K562 (cell line): ENCODE results near the gene HLA-DOA. TPM values are rescaled to one million over a fixed set of nuclear protein-coding genes. Genes with fewer than 3 reads are reported as not detected.
A peak's percentile ranks its signal among the peaks of the same experiment; 100 is the strongest.

Experiments
- ARID2 ChIP-seq: fragments of 450-650 bp; IDR thresholded peaks from 2 replicates; pipeline ENCODE4 v1.6.1; 2017; ENCODE audit warnings: antibody characterized with exemption, mild to moderate bottlenecking
- ATF7 ChIP-seq: fragments of 450-650 bp; IDR thresholded peaks from 2 replicates; pipeline ENCODE4 v1.7.1; 2014; ENCODE audit warnings: mild to moderate bottlenecking, moderate library complexity
- ERF ChIP-seq: fragments of 450-650 bp; formaldehyde crosslinking; IDR thresholded peaks from 2 replicates; pipeline ENCODE4 v1.4.0; 2020; ENCODE audit warnings: mild to moderate bottlenecking, mixed read lengths
- ETS2 ChIP-seq: IDR thresholded peaks from 2 replicates; pipeline ENCODE4 v1.6.1; 2016; ENCODE audit warnings: borderline replicate concordance, missing genetic modification characterization, mild to moderate bottlenecking, moderate library complexity, missing compliant biosample characterization; ENCODE audit not compliant: poor library complexity, severe bottlenecking
- HDAC6 ChIP-seq: IDR thresholded peaks from 2 replicates; pipeline ENCODE4 v1.6.1; 2012; ENCODE audit warnings: low read depth, mild to moderate bottlenecking, control low read depth, inconsistent platforms, low read length, moderate library complexity
- MAFK ChIP-seq: IDR thresholded peaks from 2 replicates; pipeline ENCODE4 v1.6.1; 2011; ENCODE audit warnings: low read length, improper control_type of control experiment
- NRF1 ChIP-seq, 2 experiments: fragments of 450-650 bp; IDR thresholded peaks in 1 of 2; conservative IDR thresholded peaks in 1 of 2; 2 replicates each; pipeline ENCODE4 v1.6.1; 2014; ENCODE audit warnings: mild to moderate bottlenecking in 2 of 2
- PURB ChIP-seq: sonication (generic); formaldehyde crosslinking; IDR thresholded peaks from 2 replicates; pipeline ENCODE4 v1.9.0; 2021; ENCODE audit warnings: low read depth, mild to moderate bottlenecking, missing genetic modification reagents
- SIN3A ChIP-seq, 2 experiments: fragments of 150-350 bp in 1 of 2; IDR thresholded peaks; 2 replicates each; pipeline ENCODE4 v1.6.1; 2011 to 2016; ENCODE audit warnings: borderline replicate concordance in 2 of 2, low read depth in 2 of 2, low read length in 2 of 2, mild to moderate bottlenecking in 2 of 2, moderate library complexity in 2 of 2; ENCODE audit not compliant: control insufficient read depth in 1 of 2
- SOX6 ChIP-seq: fragments of 450-650 bp; IDR thresholded peaks from 2 replicates; pipeline ENCODE4 v1.6.1; 2014; ENCODE audit warnings: mild to moderate bottlenecking
- STAG1 ChIP-seq: sonication (generic); formaldehyde crosslinking; IDR thresholded peaks from 2 replicates; pipeline ENCODE4 v1.5.0; 2020; ENCODE audit warnings: missing genetic modification reagents, borderline replicate concordance
- STAT5A ChIP-seq: IDR thresholded peaks from 2 replicates; pipeline ENCODE4 v1.6.1; 2012; ENCODE audit warnings: low read length, inconsistent platforms, borderline replicate concordance
- YY1 ChIP-seq, 3 experiments: IDR thresholded peaks; 2 replicates each; pipeline ENCODE4 v1.6.1; 2011; ENCODE audit warnings: low read length in 2 of 3, mild to moderate bottlenecking in 2 of 3, moderate library complexity in 2 of 3, borderline replicate concordance in 1 of 3, control low read depth in 1 of 3, low read depth in 1 of 3; ENCODE audit not compliant: insufficient read depth in 3 of 3, insufficient replicate concordance in 2 of 3, control insufficient read depth in 1 of 3, insufficient read length in 1 of 3; ENCODE audit errors: extremely low read depth in 1 of 3
- ZNF121 ChIP-seq: sonication (generic); formaldehyde crosslinking; conservative IDR thresholded peaks from 2 replicates; pipeline ENCODE4 v1.8.0; 2022; ENCODE audit warnings: missing genetic modification reagents
- ZNF778 ChIP-seq: fragments of 450-650 bp; formaldehyde crosslinking; IDR thresholded peaks from 2 replicates; pipeline ENCODE4 v1.4.0; 2020; ENCODE audit warnings: mild to moderate bottlenecking, moderate library complexity
- polyA plus RNA-seq, 8 experiments: library from polyadenylated mRNA; depleted of rRNA in 4 of 8; stranded (reverse) in 5 of 8; unstranded in 3 of 8; fragments of >200 nt; fragmentation: Nextera tagmentation in 2 of 8; fragmentation: Illumina TruSeq in 1 of 8; extraction: Ambion mirVana in 2 of 8; extraction: Trizol in 1 of 8; gene quantifications; 2 replicates each; pipeline versions ENCODE4 v1.2.1 to v1.2.3, GENCODE V29; 2011 to 2014; ENCODE audit warnings: inconsistent platforms in 1 of 8, missing spikeins in 1 of 8
- total RNA-seq, 7 experiments: library from RNA; depleted of rRNA in 6 of 7; stranded (reverse); fragments of >200 nt in 6 of 7; fragmentation: Illumina TruSeq in 2 of 7; extraction: Trizol in 2 of 7; gene quantifications; 2 replicates each; pipeline versions ENCODE4 v1.2.1 to v1.2.3, GENCODE V29; 2011 to 2021; ENCODE audit warnings: low replicate concordance in 1 of 7
- TF ChIP-seq, protein P1 (sequence below): sonication (generic); formaldehyde crosslinking; IDR thresholded peaks from 2 replicates; pipeline ENCODE4 v1.8.0; 2022; ENCODE audit warnings: mild to moderate bottlenecking, missing genetic modification reagents
- TF ChIP-seq, protein P2 (sequence below): fragments of 450-650 bp; IDR thresholded peaks from 2 replicates; pipeline ENCODE4 v1.6.1; 2017; ENCODE audit warnings: mild to moderate bottlenecking, moderate library complexity
- TF ChIP-seq, protein P3 (sequence below): fragments of 250-450 bp; sonication (Bioruptor Pico); IDR thresholded peaks from 2 replicates; pipeline ENCODE4 v1.6.1; 2021; ENCODE audit warnings: mild to moderate bottlenecking
- TF ChIP-seq, protein P4 (sequence below): fragments of 450-650 bp; conservative IDR thresholded peaks from 2 replicates; pipeline ENCODE4 v1.6.1; 2016; ENCODE audit warnings: missing genetic modification characterization, low read depth, mild to moderate bottlenecking, missing compliant biosample characterization, moderate library complexity
- TF ChIP-seq, protein P5 (sequence below), 2 experiments: IDR thresholded peaks; 2 replicates each; pipeline ENCODE4 v1.6.1; 2012; ENCODE audit warnings: improper control_type of control experiment in 2 of 2, low read depth in 2 of 2, low read length in 2 of 2, borderline replicate concordance in 1 of 2

Gene HLA-DOA
- total and polyA plus RNA-seq, 9 of the 15 experiments (the other 6 are each of a cell fraction or from before 2014, with no cell fraction given) = 0.07 TPM; not detected in 8

DNA sequence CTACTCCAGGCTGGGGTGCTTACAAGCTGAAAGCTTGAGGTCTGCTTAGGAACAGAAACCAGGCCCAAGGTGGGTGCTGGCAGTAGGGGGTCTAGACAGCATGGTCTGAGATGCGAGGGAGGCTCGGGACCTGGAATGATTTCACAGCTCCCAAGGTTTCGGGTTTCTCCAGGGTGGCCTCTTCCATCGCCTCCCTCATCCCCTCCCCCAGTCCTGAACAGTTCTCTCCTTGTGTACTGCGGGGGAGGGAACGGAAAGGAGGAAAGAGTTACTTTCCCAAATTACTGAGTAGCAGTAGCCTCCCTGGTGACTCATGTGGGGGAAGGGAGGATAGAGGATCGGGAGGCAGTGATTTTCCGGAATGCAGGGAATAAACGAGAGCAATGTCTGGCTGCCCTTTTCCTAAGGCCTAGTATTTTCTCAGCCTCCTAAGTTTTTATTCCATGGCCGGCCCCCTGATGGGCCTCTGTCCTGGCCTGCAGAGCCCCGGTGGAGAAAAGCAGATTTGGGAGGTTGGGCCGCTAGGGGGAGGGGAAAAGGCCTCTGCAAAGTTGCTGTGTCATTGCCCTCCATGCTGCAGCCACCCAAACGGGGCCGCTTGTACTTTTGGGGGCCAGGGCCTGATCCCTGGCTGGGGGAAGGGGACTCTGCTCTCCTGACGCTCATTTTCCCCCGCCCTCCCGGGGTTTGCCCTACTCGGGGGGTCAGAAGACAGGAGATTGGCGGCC lies 39.5 kb downstream of the HLA-DOA start (continued):
- TF ChIP-seq ERF (no peak), NRF1 (conservative IDR thresholded peaks at IDR 0.05 in 1 of 2, IDR thresholded peaks at IDR 0.05 in 1 of 2) (no peak; a peak in 2 of 4 replicates), SOX6 (peak; percentile 75), SIN3A (IDR thresholded peaks at IDR 0.05; ENCODE audit: borderline replicate concordance in 2 of 2, control insufficient read depth in 1 of 2, low read depth in 2 of 2, low read length in 2 of 2) (no peak; a peak in 1 of 4 replicates), HDAC6 (no peak), STAG1 (CRISPR knock-in tag) (no peak), ATF7 (peak; percentile 74), ZNF778 (CRISPR knock-in tag) (no peak), ZNF121 (CRISPR knock-in tag) (no peak), ETS2 (no peak), YY1 (IDR thresholded peaks at IDR 0.05; ENCODE audit: borderline replicate concordance in 1 of 3, control insufficient read depth in 1 of 3, extremely low read depth in 1 of 3, insufficient read depth in 3 of 3, insufficient read length in 1 of 3, insufficient replicate concordance in 2 of 3, low read depth in 1 of 3, low read length in 2 of 3) (peak; percentile 82 to 96 (median 89)), STAT5A (no peak; the same call in 1 of the 2 replicates), ARID2 (no peak), MAFK (peak; percentile 93), PURB (CRISPR knock-in tag) (no peak)
- TF ChIP-seq, protein P1, sequence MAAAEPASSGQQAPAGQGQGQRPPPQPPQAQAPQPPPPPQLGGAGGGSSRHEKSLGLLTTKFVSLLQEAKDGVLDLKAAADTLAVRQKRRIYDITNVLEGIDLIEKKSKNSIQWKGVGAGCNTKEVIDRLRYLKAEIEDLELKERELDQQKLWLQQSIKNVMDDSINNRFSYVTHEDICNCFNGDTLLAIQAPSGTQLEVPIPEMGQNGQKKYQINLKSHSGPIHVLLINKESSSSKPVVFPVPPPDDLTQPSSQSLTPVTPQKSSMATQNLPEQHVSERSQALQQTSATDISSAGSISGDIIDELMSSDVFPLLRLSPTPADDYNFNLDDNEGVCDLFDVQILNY (CRISPR knock-in tag) = peak; percentile 57; the same call in 1 of the 2 replicates
- TF ChIP-seq, protein P2, sequence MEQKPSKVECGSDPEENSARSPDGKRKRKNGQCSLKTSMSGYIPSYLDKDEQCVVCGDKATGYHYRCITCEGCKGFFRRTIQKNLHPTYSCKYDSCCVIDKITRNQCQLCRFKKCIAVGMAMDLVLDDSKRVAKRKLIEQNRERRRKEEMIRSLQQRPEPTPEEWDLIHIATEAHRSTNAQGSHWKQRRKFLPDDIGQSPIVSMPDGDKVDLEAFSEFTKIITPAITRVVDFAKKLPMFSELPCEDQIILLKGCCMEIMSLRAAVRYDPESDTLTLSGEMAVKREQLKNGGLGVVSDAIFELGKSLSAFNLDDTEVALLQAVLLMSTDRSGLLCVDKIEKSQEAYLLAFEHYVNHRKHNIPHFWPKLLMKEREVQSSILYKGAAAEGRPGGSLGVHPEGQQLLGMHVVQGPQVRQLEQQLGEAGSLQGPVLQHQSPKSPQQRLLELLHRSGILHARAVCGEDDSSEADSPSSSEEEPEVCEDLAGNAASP = no peak
- TF ChIP-seq, protein P3, sequence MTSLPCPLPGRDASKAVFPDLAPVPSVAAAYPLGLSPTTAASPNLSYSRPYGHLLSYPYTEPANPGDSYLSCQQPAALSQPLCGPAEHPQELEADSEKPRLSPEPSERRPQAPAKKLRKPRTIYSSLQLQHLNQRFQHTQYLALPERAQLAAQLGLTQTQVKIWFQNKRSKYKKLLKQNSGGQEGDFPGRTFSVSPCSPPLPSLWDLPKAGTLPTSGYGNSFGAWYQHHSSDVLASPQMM = no peak
- TF ChIP-seq, protein P4, sequence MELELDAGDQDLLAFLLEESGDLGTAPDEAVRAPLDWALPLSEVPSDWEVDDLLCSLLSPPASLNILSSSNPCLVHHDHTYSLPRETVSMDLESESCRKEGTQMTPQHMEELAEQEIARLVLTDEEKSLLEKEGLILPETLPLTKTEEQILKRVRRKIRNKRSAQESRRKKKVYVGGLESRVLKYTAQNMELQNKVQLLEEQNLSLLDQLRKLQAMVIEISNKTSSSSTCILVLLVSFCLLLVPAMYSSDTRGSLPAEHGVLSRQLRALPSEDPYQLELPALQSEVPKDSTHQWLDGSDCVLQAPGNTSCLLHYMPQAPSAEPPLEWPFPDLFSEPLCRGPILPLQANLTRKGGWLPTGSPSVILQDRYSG = 0 out of 2 replicates have a peak, but pooled peaks have one; percentile 13
- TF ChIP-seq, protein P5, sequence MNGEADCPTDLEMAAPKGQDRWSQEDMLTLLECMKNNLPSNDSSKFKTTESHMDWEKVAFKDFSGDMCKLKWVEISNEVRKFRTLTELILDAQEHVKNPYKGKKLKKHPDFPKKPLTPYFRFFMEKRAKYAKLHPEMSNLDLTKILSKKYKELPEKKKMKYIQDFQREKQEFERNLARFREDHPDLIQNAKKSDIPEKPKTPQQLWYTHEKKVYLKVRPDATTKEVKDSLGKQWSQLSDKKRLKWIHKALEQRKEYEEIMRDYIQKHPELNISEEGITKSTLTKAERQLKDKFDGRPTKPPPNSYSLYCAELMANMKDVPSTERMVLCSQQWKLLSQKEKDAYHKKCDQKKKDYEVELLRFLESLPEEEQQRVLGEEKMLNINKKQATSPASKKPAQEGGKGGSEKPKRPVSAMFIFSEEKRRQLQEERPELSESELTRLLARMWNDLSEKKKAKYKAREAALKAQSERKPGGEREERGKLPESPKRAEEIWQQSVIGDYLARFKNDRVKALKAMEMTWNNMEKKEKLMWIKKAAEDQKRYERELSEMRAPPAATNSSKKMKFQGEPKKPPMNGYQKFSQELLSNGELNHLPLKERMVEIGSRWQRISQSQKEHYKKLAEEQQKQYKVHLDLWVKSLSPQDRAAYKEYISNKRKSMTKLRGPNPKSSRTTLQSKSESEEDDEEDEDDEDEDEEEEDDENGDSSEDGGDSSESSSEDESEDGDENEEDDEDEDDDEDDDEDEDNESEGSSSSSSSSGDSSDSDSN (IDR thresholded peaks at IDR 0.05; ENCODE audit: borderline replicate concordance in 1 of 2, low read depth in 2 of 2, low read length in 2 of 2) = no peak
